Neural cell (in vitro differentiated cells): ENCODE results near the gene SH3D19.

Source experiments
- CTCF ChIP-seq: fragments of 450-650 bp; IDR thresholded peaks from 2 replicates; pipeline ENCODE4 v1.5.1; 2014; ENCODE audit warnings: antibody characterized with exemption, mild to moderate bottlenecking, moderate library complexity; ENCODE audit not compliant: poor library complexity, severe bottlenecking
- EP300 ChIP-seq: fragments of 450-650 bp; conservative IDR thresholded peaks from 2 replicates; pipeline ENCODE4 v1.6.1; 2014; ENCODE audit warnings: antibody characterized with exemption, mild to moderate bottlenecking, moderate library complexity; ENCODE audit not compliant: poor library complexity, severe bottlenecking
- EZH2 ChIP-seq: fragments of 200-600, 300-800 bp; shearing (Covaris generic), sonication (generic); IDR thresholded peaks from 2 replicates; pipeline ENCODE4 v1.6.1; 2014; ENCODE audit warnings: antibody characterized with exemption, low read length, borderline replicate concordance, mild to moderate bottlenecking; ENCODE audit not compliant: insufficient read depth, poor library complexity, severe bottlenecking
- POLR2AphosphoS5 ChIP-seq: IDR thresholded peaks from 2 replicates; pipeline ENCODE4 v1.6.1; 2012
- RAD21 ChIP-seq: fragments of 450-650 bp; conservative IDR thresholded peaks from 2 replicates; pipeline ENCODE4 v1.6.1; 2014; ENCODE audit warnings: antibody characterized with exemption, mild to moderate bottlenecking, moderate library complexity
- SMC3 ChIP-seq: fragments of 450-650 bp; conservative IDR thresholded peaks from 2 replicates; pipeline ENCODE4 v1.6.1; 2014; ENCODE audit warnings: antibody characterized with exemption, mild to moderate bottlenecking, moderate library complexity; ENCODE audit not compliant: poor library complexity
- TAF1 ChIP-seq: IDR thresholded peaks from 2 replicates; pipeline ENCODE4 v1.6.1; 2012; ENCODE audit warnings: low read depth
- TF ChIP-seq, protein P1 (sequence below): IDR thresholded peaks from 2 replicates; pipeline ENCODE4 v1.6.1; 2012; ENCODE audit warnings: borderline replicate concordance

DNA sequence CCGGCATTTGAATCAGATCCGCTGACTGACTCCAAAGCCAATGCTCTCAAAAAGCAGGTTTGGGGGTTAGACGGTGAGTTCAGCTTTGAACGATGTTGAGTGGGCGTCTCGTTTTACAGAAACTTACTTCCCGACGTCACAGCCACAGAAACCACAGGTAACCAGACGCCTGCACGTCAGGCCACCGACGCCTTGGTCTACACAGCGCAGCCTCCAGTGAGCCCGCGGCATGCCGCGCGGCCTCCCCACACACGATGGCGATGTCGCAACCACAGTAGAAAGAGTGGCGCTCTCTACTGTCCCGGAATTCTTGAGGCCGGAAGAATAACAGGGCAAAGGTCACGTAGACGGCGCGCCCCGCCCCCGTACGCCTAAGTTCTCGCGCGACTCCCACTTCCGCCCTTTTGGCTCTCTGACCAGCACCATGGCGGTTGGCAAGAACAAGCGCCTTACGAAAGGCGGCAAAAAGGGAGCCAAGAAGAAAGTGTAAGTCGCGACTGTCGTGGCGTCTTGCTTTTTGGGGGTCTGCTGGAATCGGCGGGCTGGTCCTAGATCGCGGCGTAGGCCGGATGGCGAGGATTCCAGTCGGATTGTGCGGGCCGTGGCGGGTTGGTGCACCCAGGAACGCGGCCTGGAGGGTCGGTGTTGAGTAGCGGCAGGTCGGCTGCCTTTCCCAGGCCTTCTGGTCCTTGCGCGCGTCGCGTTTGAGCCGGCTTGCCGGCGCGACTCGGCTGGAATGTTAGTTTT lies 226.0 kb downstream of the SH3D19 start, which contains the start of gene RPS3A:
- TF ChIP-seq EP300 = peak; percentile 84
- peak; percentile 57 for TF ChIP-seq SMC3
- TF ChIP-seq EZH2 = no peak
- peak; percentile 99 for TF ChIP-seq CTCF
- TF ChIP-seq POLR2AphosphoS5 = peak; percentile 94
- TF ChIP-seq TAF1 = peak; percentile 99
- peak; percentile 51 for TF ChIP-seq RAD21
- TF ChIP-seq, protein P1, sequence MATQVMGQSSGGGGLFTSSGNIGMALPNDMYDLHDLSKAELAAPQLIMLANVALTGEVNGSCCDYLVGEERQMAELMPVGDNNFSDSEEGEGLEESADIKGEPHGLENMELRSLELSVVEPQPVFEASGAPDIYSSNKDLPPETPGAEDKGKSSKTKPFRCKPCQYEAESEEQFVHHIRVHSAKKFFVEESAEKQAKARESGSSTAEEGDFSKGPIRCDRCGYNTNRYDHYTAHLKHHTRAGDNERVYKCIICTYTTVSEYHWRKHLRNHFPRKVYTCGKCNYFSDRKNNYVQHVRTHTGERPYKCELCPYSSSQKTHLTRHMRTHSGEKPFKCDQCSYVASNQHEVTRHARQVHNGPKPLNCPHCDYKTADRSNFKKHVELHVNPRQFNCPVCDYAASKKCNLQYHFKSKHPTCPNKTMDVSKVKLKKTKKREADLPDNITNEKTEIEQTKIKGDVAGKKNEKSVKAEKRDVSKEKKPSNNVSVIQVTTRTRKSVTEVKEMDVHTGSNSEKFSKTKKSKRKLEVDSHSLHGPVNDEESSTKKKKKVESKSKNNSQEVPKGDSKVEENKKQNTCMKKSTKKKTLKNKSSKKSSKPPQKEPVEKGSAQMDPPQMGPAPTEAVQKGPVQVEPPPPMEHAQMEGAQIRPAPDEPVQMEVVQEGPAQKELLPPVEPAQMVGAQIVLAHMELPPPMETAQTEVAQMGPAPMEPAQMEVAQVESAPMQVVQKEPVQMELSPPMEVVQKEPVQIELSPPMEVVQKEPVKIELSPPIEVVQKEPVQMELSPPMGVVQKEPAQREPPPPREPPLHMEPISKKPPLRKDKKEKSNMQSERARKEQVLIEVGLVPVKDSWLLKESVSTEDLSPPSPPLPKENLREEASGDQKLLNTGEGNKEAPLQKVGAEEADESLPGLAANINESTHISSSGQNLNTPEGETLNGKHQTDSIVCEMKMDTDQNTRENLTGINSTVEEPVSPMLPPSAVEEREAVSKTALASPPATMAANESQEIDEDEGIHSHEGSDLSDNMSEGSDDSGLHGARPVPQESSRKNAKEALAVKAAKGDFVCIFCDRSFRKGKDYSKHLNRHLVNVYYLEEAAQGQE = peak; percentile 98
